HL-60/S4 (cell line): ENCODE results near the gene TMEM219.

Experiments used
- in situ Hi-C: fragments of 300-500 bp; cut with MboI; formaldehyde crosslinking; loops from 2 replicates; pipeline ENCODE4 v1.14.3; 2022; ENCODE audit warnings: low sequenced_read_pairs

Gene TMEM219

GRCh38 chr16:29978564-29979270 is 16.8 kb downstream of the TMEM219 start:
- in situ Hi-C loops, result no loop called here

- in situ Hi-C loops, result no loop called here
Observed at GRCh38 chr16:29982560-29983419, 20.9 kb downstream of the TMEM219 start.

GRCh38 chr16:29983420-29984136 is 21.7 kb downstream of the TMEM219 start:
- in situ Hi-C loops, result no loop called here

- in situ Hi-C loops, result no loop called here
Observed at GRCh38 chr16:29984137-29984763, 22.4 kb downstream of the TMEM219 start.

GRCh38 chr16:29984764-29985147 is 22.9 kb downstream of the TMEM219 start:
- in situ Hi-C loops, result no loop called here

GRCh38 chr16:29985271-29985811 is 23.5 kb downstream of the TMEM219 start:
- in situ Hi-C loops, result no loop called here

GRCh38 chr16:29986231-29986630 is 24.4 kb downstream of the TMEM219 start:
- in situ Hi-C loops, result no loop called here

GRCh38 chr16:29986931-29987330 is 25.1 kb downstream of the TMEM219 start:
- in situ Hi-C loops, result no loop called here

- in situ Hi-C loops, result no loop called here
Observed at GRCh38 chr16:29987371-29988085, 25.6 kb downstream of the TMEM219 start.

- in situ Hi-C loops, result no loop called here
Observed at GRCh38 chr16:29988346-29989075, 26.6 kb downstream of the TMEM219 start.

GRCh38 chr16:29989111-29989858 is 27.4 kb downstream of the TMEM219 start:
- in situ Hi-C loops, result no loop called here

GRCh38 chr16:29990034-29990433 is 28.2 kb downstream of the TMEM219 start:
- in situ Hi-C loops, result no loop called here

GRCh38 chr16:29990883-29991570 is 29.1 kb downstream of the TMEM219 start:
- in situ Hi-C loops, result no loop called here

- in situ Hi-C loops, result no loop called here
Observed at GRCh38 chr16:29991571-29991904, 29.7 kb downstream of the TMEM219 start.

- in situ Hi-C loops, result no loop called here
Observed at GRCh38 chr16:29992344-29992967, 30.6 kb downstream of the TMEM219 start.

- in situ Hi-C loops, result no loop called here
Observed at GRCh38 chr16:29993191-29993902, 31.5 kb downstream of the TMEM219 start.

- in situ Hi-C loops, result no loop called here
Observed at GRCh38 chr16:29993903-29994599, 32.2 kb downstream of the TMEM219 start.
